SU-DHL-6 (cell line): ENCODE measurements around the gene CTDSPL.

Source experiments
- CTCF ChIP-seq: fragments of 200-600 bp; sonication (generic); IDR thresholded peaks from one replicate; pipeline ENCODE4 v1.5.1; 2017; ENCODE audit warnings: antibody characterized with exemption, mild to moderate bottlenecking, low read length, moderate library complexity; ENCODE audit not compliant: insufficient read depth, poor library complexity, severe bottlenecking
- EZH2phosphoT487 ChIP-seq: fragments of 200-600 bp; sonication (generic), shearing (Covaris generic); conservative IDR thresholded peaks from 2 replicates; pipeline ENCODE4 v1.6.1; 2018; ENCODE audit warnings: mild to moderate bottlenecking, antibody characterized with exemption, low read length, moderate library complexity, mixed read lengths

GRCh38 chr3:38022896-38023709 lies 161.4 kb downstream of the CTDSPL start:
- no peak for TF ChIP-seq CTCF
- no peak for TF ChIP-seq EZH2phosphoT487
